ENCODE results near the gene DLG1. TPM values are rescaled to one million over a fixed set of nuclear protein-coding genes. Genes with fewer than 3 reads are reported as not detected.

Gene DLG1
- total and polyA plus RNA-seq, 2 experiments from 2014 or later, result 27.6 to 98.0 TPM

- Histone ChIP-seq H4K20me1 (replicated peaks; ENCODE audit: insufficient read depth) (peaks cover 8% of the 10 kb centered on the region; the same call in 1 of the 2 replicates), H3K79me2 (replicated peaks; ENCODE audit: insufficient read depth) (peaks cover 97% of the 10 kb centered on the region), H3K36me3 (ENCODE audit: insufficient read depth) (no peaks in the 10 kb centered on the region), H3K27me3 (ENCODE audit: insufficient read depth) (no peaks in the 10 kb centered on the region), H2AFZ (no peak overlapping the region), H3F3A (replicated peaks; ENCODE audit: low read depth) (no peaks in the 10 kb centered on the region), H3K4me3 (no peak overlapping the region), H3K27ac (ENCODE audit: low read depth) (no peak overlapping the region), H3K9me2 (ENCODE audit: insufficient read depth) (no peaks in the 10 kb centered on the region), H3K4me2 (no peak overlapping the region), H3K4me1 (ENCODE audit: insufficient read depth) (peaks cover 7% of the 10 kb centered on the region)
- Mint-ChIP-seq H3K27me3 (ENCODE audit: insufficient read depth, low read depth, poor library complexity) (peaks cover 2% of the 10 kb centered on the region), H3K36me3 (ENCODE audit: low read depth) (no peaks in the 10 kb centered on the region), H3K4me1 (peaks cover 28% of the 10 kb centered on the region; the same call in 2 of the 3 replicates), H3K4me3 (no peak overlapping the region), H3K9me3 (no peaks in the 10 kb centered on the region), H3K27ac (no peak overlapping the region)
- peak; percentile 78 for ATAC-seq
- DNase-seq (ENCODE audit: low spot score), result peak; percentile 70
- peak; percentile 70 to 72 for TF ChIP-seq CTCF (conservative IDR thresholded peaks at IDR 0.05; ENCODE audit: low read depth in 2 of 2)
- TF ChIP-seq ZNF114 (CRISPR knock-in tag; IDR thresholded peaks at IDR 0.05), result no peak
- TF ChIP-seq EZH2phosphoT487 (IDR thresholded peaks at IDR 0.05; ENCODE audit: unreplicated experiment), result no peak
- TF ChIP-seq REST (IDR thresholded peaks at IDR 0.05; ENCODE audit: unreplicated experiment), result no peak
- TF ChIP-seq ETS1 (IDR thresholded peaks at IDR 0.05), result no peak
- TF ChIP-seq POLR2AphosphoS5 (IDR thresholded peaks at IDR 0.05; ENCODE audit: low read depth), result no peak
- no peak for TF ChIP-seq ZNF331 (CRISPR knock-in tag; IDR thresholded peaks at IDR 0.05; ENCODE audit: low read depth)
- no peak for TF ChIP-seq JUNB (IDR thresholded peaks at IDR 0.05; ENCODE audit: unreplicated experiment)
These were observed 74.4 kb downstream of the DLG1 start for GRCh38 chr3:197224034-197224444.

- Mint-ChIP-seq H3K36me3 (ENCODE audit: low read depth) (no peaks in the 10 kb centered on the region), H3K4me1 (peaks cover 28% of the 10 kb centered on the region; the same call in 2 of the 3 replicates), H3K9me3 (no peaks in the 10 kb centered on the region), H3K27me3 (ENCODE audit: insufficient read depth, low read depth, poor library complexity) (no peaks in the 10 kb centered on the region), H3K4me3 (no peak overlapping the region), H3K27ac (no peak overlapping the region)
- Histone ChIP-seq H3K4me2 (no peak overlapping the region), H3F3A (replicated peaks; ENCODE audit: low read depth) (no peaks in the 10 kb centered on the region), H3K27me3 (ENCODE audit: insufficient read depth) (no peaks in the 10 kb centered on the region), H3K27ac (ENCODE audit: low read depth) (no peak overlapping the region; the same call in 1 of the 2 replicates), H3K4me3 (no peak overlapping the region), H4K20me1 (replicated peaks; ENCODE audit: insufficient read depth) (peaks cover 8% of the 10 kb centered on the region; the same call in 1 of the 2 replicates), H3K4me1 (ENCODE audit: insufficient read depth) (peaks cover 7% of the 10 kb centered on the region), H2AFZ (no peak overlapping the region), H3K9me2 (ENCODE audit: insufficient read depth) (no peaks in the 10 kb centered on the region), H3K36me3 (ENCODE audit: insufficient read depth) (no peaks in the 10 kb centered on the region), H3K79me2 (replicated peaks; ENCODE audit: insufficient read depth) (peaks cover 97% of the 10 kb centered on the region)
- no peak for TF ChIP-seq ZNF331 (CRISPR knock-in tag; IDR thresholded peaks at IDR 0.05; ENCODE audit: low read depth)
- no peak for TF ChIP-seq CTCF (conservative IDR thresholded peaks at IDR 0.05; ENCODE audit: low read depth in 2 of 2)
- TF ChIP-seq JUNB (IDR thresholded peaks at IDR 0.05; ENCODE audit: unreplicated experiment), result no peak
- TF ChIP-seq CREB1 (CRISPR knock-in tag; IDR thresholded peaks at IDR 0.05; ENCODE audit: low read depth), result no peak
- TF ChIP-seq ZNF114 (CRISPR knock-in tag; IDR thresholded peaks at IDR 0.05), result no peak
- no peak for TF ChIP-seq POLR2AphosphoS5 (IDR thresholded peaks at IDR 0.05; ENCODE audit: low read depth)
- TF ChIP-seq REST (IDR thresholded peaks at IDR 0.05; ENCODE audit: unreplicated experiment), result no peak
- TF ChIP-seq EZH2phosphoT487 (IDR thresholded peaks at IDR 0.05; ENCODE audit: unreplicated experiment), result no peak
- no peak for TF ChIP-seq STAT1 (IDR thresholded peaks at IDR 0.05; ENCODE audit: unreplicated experiment)
- DNase-seq (ENCODE audit: low spot score) (no peak), ATAC-seq (no peak)
These were observed 75.5 kb downstream of the DLG1 start for GRCh38 chr3:197222937-197223370.
